ENCODE measurements around the gene MARK2.

DNA sequence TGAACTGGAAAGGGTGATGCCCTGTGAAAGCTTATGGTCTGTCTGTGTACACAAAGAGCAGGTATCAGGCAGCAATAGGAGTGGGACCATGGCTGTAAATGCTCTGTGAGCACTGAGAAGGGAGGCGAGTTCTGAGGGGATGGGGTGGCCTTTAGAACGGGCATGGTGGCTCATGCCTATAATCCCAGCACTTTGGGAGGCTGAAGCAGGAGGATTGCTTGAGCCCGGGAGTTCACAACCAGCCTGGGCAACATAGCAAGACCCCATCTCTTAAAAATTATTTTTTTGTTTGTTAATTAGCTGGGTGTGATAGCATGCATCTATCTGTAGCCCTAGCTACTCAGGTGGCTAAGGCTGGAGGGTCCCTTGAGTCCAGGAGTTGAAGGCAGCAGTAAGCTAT lies 22.2 kb upstream of the MARK2 start:
- TF ChIP-seq, protein P1, sequence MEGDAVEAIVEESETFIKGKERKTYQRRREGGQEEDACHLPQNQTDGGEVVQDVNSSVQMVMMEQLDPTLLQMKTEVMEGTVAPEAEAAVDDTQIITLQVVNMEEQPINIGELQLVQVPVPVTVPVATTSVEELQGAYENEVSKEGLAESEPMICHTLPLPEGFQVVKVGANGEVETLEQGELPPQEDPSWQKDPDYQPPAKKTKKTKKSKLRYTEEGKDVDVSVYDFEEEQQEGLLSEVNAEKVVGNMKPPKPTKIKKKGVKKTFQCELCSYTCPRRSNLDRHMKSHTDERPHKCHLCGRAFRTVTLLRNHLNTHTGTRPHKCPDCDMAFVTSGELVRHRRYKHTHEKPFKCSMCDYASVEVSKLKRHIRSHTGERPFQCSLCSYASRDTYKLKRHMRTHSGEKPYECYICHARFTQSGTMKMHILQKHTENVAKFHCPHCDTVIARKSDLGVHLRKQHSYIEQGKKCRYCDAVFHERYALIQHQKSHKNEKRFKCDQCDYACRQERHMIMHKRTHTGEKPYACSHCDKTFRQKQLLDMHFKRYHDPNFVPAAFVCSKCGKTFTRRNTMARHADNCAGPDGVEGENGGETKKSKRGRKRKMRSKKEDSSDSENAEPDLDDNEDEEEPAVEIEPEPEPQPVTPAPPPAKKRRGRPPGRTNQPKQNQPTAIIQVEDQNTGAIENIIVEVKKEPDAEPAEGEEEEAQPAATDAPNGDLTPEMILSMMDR (optimal IDR thresholded peaks at IDR 0.05 in 1 of 3, IDR thresholded peaks at IDR 0.05 in 1 of 3, conservative IDR thresholded peaks at IDR 0.05 in 1 of 3; ENCODE audit: extremely low read depth in 1 of 3, insufficient read depth in 2 of 3, low read length in 3 of 3) = no peak
- no peak for TF ChIP-seq EZH2 (IDR thresholded peaks at IDR 0.05; ENCODE audit: low read length)

Measured in keratinocyte (primary cell).